Activated CD4-positive, alpha-beta T cell treated with anti-CD3 and anti-CD28 coated beads, Interleukin-2, amount 10 ng/mL, durations not matched to agents 7 days and 5 days (primary cell): ENCODE measurements around the gene ANTXRL. TPM values are rescaled to one million over a fixed set of nuclear protein-coding genes. Genes with fewer than 3 reads are reported as not detected.
A peak's percentile ranks its signal among the peaks of the same experiment; 100 is the strongest.
"Not testable (repeated sequence)": the region's sequence is repeated elsewhere in the genome, so short reads cannot be mapped to it uniquely, and the experiment has no call there.

Experiments
- CTCF ChIA-PET: fragments of 350-600 bp; sonication (Branson Sonifier 250); formaldehyde crosslinking; loops from one replicate; lab custom pipeline; 2021; ENCODE audit warnings: antibody characterized with exemption; lab: Charles Lee
- POLR2A ChIA-PET: fragments of 350-600 bp; sonication (Branson Sonifier 250); formaldehyde crosslinking; loops from one replicate; lab custom pipeline; 2021; ENCODE audit warnings: antibody characterized with exemption; lab: Charles Lee
- DNase-seq: peaks from one replicate; pipeline ENCODE4 v3.0.0-alpha.2; 2020
- H3K27ac Mint-ChIP-seq: one replicate; pipeline ENCODE4 v1.8.0; 2021; ENCODE audit warnings: mild to moderate bottlenecking, moderate library complexity, mixed read lengths
- H3K27me3 Mint-ChIP-seq: one replicate; pipeline ENCODE4 v1.8.0; 2021; ENCODE audit warnings: mixed read lengths
- H3K36me3 Mint-ChIP-seq: one replicate; pipeline ENCODE4 v1.8.0; 2021; ENCODE audit warnings: low read depth, mixed read lengths
- H3K4me1 Mint-ChIP-seq: one replicate; pipeline ENCODE4 v1.8.0; 2021; ENCODE audit warnings: mixed read lengths
- H3K4me3 Mint-ChIP-seq: one replicate; pipeline ENCODE4 v1.8.0; 2021; ENCODE audit warnings: mild to moderate bottlenecking, moderate library complexity, mixed read lengths
- H3K9me3 Mint-ChIP-seq: one replicate; pipeline ENCODE4 v1.8.0; 2021; ENCODE audit warnings: mixed read lengths
- total RNA-seq, 2 experiments: library from RNA; stranded (reverse); gene quantifications; one replicate each; pipeline ENCODE4 v1.2.3, GENCODE V29; 2021

Gene ANTXRL
- total RNA-seq, 2 experiments from 2014 or later, result 0.52 to 0.57 TPM

DNA sequence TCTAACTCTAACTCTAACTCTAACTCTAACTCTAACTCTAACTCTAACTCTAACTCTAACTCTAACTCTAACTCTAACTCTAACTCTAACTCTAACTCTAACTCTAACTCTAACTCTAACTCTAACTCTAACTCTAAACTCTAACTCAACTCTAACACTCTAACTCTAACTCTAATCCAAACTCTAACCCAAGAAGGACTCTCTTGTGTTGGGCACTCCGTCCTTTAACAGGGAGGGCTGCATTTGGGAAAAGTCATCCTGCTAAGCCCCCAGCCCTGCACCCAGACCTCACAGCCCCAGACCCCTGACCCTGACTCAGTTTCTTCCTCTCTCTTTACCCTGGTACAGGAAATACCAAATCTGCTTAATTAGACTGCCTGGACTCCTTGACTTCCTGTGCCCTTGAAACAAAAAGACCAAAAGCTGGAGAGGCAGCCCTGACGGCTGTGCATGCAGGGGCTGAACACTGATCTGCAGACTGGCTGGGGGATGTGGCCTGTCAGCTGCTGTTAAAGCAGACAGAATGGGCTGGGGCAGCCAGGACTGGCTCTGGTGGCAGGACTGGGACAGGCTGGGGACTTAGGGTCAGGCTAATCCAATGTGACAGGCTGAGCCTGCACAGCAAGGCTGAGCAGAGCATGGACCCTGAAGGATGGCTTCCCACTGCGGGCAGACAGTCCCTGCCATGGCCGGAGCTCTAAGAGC lies 14.8 kb upstream of the ANTXRL start:
- POLR2A ChIA-PET, H3K4me3 Mint-ChIP-seq: not testable (repeated sequence)

DNA sequence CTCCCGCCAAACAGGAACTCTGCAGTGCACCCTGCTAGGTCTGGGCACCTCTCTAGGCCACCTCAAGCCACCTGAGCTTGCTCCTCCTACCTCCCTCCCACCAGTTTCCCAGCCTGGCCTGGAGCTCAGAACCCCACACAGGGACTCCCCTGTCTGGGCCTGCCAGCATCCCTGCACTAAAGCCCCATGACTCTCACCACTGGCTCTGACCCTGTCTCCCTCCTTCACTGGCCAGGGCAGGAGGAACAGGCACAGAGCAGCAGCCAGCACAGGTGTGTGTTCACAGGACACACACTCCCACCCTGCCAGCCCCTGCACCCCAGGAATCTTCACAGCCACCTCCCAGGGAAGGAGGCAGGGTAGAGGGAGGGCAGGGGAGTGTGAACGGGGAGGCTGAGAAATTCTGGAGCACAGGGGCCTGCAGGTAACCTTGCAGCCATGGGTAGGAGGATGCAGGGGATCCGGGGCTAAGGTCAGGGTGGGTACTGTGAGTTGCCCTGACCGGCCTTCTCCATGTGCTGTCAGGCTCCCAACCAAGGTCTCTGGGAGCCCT lies 13.9 kb upstream of the ANTXRL start:
- POLR2A ChIA-PET, result no interaction called here
- Mint-ChIP-seq H3K27me3 (peaks cover 13% of the 10 kb centered on the region), H3K9me3 (no peaks in the 10 kb centered on the region), H3K4me1 (peaks cover 33% of the 10 kb centered on the region), H3K4me3 (no peak overlapping the region), H3K27ac (peak overlapping the region; percentile 90), H3K36me3 (peaks cover 1% of the 10 kb centered on the region)
- no peak for DNase-seq
- CTCF ChIA-PET, result no interaction called here

More for the DNA sequence above, 14.8 kb upstream of the ANTXRL start:
- Mint-ChIP-seq H3K27ac (peak overlapping the region; percentile 90), H3K27me3 (peaks cover 11% of the 10 kb centered on the region), H3K4me1 (peaks cover 33% of the 10 kb centered on the region)
- CTCF ChIA-PET, H3K36me3 Mint-ChIP-seq, H3K9me3 Mint-ChIP-seq: not testable (repeated sequence)
- peak; percentile 33 for DNase-seq

DNA sequence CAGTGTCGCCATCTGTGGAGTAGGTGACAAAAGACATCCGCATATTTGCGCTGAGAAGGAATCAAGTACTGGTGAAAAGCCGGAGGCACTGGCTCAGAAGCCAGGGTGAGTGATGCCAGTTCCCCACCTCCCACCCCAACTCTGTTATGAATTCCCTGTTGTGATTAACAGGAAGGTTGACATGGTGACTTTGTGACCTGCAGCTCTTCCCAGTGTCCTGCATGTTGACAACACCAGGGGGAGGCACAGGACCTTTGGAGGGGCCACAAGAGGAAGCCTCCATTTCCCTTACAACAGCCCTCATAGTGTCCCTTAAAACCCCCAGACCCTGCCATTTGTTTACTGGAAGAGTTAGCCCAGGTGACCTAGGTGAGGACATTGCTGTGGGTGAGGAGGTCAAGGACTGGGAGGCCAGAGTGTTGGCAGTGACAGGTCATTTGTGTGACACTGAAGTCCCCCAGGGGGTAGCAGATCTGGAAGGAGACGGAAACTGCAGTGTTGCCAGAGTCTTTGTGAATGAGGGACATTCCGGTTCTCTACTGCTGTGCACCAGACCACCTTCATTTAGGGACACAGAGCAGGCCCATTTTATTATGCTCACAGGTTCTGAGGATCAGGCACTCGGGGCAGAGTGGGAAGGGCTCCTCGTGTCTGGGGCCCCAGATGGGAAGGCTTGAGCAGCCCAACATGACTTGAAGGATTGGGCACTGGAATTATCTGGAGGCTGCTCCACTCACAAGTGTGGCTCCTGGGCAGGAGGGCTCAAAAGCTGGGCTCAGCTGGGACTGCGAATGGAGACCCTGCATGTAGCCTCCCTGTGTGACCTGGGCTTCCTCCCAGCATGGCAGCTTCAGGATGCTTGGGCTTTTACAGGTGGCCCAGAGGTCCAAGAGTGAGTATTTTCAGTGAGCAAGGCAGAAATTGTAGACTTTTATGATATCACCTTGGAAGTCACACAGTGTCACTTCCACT lies 13.0 kb upstream of the ANTXRL start:
- Mint-ChIP-seq H3K27me3 (peaks cover 13% of the 10 kb centered on the region), H3K9me3 (no peaks in the 10 kb centered on the region), H3K36me3 (peaks cover 1% of the 10 kb centered on the region), H3K27ac (peak overlapping the region; percentile 90), H3K4me3 (no peak overlapping the region), H3K4me1 (peaks cover 33% of the 10 kb centered on the region)
- CTCF ChIA-PET, result no interaction called here
- POLR2A ChIA-PET, result no interaction called here
- DNase-seq, result no peak

DNA sequence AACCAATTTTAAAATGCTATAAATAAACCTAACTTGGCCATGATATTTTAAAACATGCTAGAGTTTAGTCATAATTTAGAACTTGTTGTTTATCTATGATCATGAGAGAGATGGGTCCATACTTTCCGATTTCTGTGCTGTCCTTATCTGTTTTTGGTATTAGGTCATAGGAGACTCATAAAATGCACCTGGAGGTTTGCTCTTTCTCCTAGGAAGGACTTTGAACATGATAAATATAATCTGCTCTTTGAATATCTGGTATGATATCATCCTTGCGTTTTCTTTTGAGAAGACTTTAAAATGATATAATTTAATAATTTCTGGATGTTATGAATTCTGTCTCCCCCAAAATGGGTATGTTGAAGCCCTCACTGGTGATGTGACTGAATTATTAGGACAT lies 9.0 kb upstream of the ANTXRL start:
- H3K36me3 Mint-ChIP-seq, result no peaks in the 10 kb centered on the region
- H3K27ac Mint-ChIP-seq, result no peak overlapping the region
- DNase-seq, result no peak
- peaks cover 11% of the 10 kb centered on the region for H3K4me1 Mint-ChIP-seq
- no peaks in the 10 kb centered on the region for H3K9me3 Mint-ChIP-seq
- ChIA-PET POLR2A (no interaction called here), CTCF (no interaction called here)
- H3K27me3 Mint-ChIP-seq, result peaks cover 37% of the 10 kb centered on the region
- no peak overlapping the region for H3K4me3 Mint-ChIP-seq

DNA sequence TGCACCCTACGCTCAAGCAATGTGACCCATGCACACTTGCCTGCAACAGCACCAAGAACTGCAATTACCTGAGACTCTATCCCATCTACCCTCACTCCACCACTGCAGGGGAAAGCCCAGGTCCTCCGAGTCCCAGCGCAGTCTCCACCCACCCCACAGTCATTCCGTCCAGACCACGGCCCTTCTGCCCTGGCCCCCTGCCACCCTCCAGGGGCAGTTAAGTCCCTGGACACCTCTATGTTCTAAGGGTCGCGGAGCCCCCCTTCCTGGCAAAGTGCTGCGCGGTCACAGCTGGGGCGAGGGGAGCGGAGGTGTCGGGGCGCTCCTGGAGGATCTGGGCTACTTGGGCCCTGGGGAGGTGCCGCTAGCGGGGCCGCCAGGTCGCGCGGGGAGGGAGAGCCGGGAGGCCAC lies 4.4 kb upstream of the ANTXRL start:
- not testable (repeated sequence) for H3K9me3 Mint-ChIP-seq, H3K36me3 Mint-ChIP-seq, H3K27ac Mint-ChIP-seq, DNase-seq
- peaks cover 33% of the 10 kb centered on the region for H3K4me1 Mint-ChIP-seq
- peaks cover 29% of the 10 kb centered on the region for H3K27me3 Mint-ChIP-seq
- ChIA-PET POLR2A (interaction anchor here (1.0 kb wide), 1 partner anchor 1098 kb away, joined by 4 read pairs; no protein-coding TSS in a partner anchor), CTCF (interaction anchor here (0.6 to 1.4 kb wide), 6 partner anchors 9 to 176 kb away, joined by 3 to 7 read pairs (median 4); no protein-coding TSS in a partner anchor)
- H3K4me3 Mint-ChIP-seq, result peak overlapping the region; percentile 69

DNA sequence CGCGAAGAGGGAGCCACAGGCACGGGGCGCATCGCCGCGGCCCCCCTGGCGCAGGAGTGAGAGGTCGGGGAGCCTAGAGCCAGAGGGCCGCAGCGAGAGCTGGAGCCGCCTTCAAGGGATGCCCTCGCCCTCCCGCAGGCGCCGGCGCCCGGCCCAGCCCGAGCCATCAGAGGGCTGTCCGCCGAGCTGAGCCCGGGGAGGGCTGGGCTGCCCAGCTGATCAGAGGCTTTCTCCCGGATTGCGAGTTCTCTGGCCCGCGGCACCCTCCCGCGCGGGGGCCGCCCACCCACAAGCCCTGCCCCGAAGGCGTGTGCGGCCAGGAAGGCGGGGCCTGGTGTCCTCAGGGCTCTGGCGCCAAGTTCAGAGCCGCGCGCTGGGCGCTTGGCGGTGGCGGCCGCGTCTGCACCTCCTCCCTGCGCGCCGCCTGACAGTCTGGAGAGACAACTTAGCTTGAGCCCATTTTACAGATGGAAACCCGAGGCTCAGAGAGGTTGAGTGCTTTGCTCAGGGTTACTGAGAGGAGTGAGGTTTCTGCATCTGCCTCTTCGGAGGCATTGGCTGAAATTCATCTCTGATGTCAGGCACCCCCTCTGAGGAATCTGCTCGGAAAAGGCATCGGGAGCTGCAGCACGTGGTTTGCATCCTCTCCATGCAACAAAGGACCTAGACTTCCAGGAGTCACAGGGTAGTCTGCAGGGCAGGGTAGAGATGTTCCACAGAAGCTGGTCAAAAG lies 3.8 kb upstream of the ANTXRL start:
- Mint-ChIP-seq H3K27ac (no peak overlapping the region), H3K9me3 (no peaks in the 10 kb centered on the region), H3K4me1 (peaks cover 33% of the 10 kb centered on the region), H3K36me3 (no peaks in the 10 kb centered on the region), H3K4me3 (peak overlapping the region; percentile 86), H3K27me3 (peaks cover 29% of the 10 kb centered on the region)
- ChIA-PET POLR2A (interaction anchor here (1.0 to 1.5 kb wide), 2 partner anchors 14 to 1098 kb away, joined by 4 read pairs; no protein-coding TSS in a partner anchor), CTCF (interaction anchor here (0.6 to 1.4 kb wide), 6 partner anchors 8 to 177 kb away, joined by 3 to 7 read pairs (median 4); no protein-coding TSS in a partner anchor)
- DNase-seq, result peak; percentile 72

DNA sequence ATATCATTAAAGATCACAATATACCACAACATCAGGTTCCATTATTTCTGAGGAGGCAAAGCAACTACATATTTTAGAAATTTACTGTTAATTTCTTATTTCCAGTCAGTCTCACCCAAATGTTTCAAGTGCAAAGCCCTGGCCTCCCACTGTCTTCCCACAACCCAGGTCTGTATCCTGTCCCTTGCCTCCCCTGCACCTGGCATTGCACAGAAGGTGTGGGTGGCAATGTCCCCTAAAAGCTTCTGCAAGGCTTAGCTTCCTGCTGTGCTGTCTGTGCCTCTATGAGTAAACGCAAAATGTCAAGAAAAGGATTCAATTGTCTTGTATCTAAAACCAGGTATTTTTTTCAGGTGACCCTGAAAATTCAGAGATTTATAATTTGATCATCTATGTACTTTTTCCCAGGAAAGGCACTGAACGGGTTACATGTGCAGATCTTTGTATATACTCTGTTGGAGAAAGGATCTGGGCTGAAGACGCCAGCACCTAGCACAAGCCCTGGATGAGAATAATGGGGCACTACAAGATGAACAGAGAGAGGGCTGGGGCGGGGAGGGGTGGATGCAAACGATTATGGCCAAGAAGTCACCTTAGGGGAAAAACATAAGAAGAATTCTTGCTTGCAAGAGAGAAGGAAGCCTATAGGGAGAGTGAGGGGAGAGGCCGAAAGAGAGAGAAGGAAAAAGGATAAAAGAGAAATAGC lies 3.1 kb upstream of the ANTXRL start:
- ChIA-PET CTCF (interaction anchor here (1.4 kb wide), 1 partner anchor 8 kb away, joined by 4 read pairs; no protein-coding TSS in a partner anchor), POLR2A (interaction anchor here (0.6 to 1.5 kb wide), 2 partner anchors 15 to 90 kb away, joined by 3 to 4 read pairs; no protein-coding TSS in a partner anchor)
- Mint-ChIP-seq H3K27ac (peak overlapping the region; percentile 89), H3K9me3 (no peaks in the 10 kb centered on the region), H3K27me3 (peaks cover 29% of the 10 kb centered on the region), H3K36me3 (no peaks in the 10 kb centered on the region), H3K4me1 (peaks cover 33% of the 10 kb centered on the region), H3K4me3 (peak overlapping the region; percentile 86)
- no peak for DNase-seq

DNA sequence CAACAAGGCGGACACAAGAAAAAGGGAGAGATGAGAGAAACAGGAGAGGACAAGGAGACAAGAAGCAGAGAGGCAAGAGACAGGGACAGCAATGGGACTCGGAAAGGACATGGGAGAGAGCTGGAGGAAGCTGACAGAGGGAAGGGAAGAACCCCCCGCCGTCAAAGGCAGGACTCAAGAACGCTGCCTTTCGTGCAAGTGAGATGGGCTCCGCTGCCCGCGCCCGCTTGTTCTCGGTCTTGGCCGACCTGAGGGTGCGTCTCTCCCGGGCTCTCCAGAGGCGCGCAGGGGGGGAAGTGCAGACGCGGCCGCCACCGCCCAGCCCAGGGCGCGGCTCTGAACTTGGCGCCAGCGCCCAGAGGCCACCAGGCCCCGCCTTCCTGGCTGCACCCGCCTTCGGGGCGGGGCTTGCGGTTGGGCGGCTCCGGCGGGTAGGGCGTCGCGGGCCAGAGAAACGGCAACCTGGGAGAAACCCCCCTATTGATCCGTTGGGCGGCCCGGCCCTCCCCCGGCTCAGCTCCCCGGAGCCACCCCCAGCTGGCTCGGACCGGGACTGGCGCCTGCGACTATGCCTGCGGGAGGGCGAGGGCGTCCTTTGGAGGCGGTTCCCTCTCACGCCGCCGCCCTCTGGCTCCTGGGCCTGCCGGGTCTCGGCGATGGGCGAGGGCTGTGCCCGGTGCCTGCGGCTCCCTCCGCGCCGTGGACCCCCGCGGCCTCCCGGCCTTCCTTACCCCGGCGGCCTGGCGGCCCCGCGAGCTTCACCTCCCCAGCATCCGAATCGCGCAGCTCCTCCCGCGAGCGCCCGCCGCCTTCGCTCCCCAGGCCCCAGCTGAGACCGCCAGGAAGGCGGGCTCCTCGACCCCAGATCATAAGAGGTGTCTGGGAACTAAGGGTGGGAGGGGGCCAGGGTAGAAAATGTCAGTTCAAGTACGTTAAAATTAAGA lies 2.2 kb upstream of the ANTXRL start:
- peak; percentile 81 for DNase-seq
- ChIA-PET CTCF (no interaction called here), POLR2A (interaction anchor here (0.6 to 1.5 kb wide), 3 partner anchors 15 to 91 kb away, joined by 3 to 4 read pairs (median 4); no protein-coding TSS in a partner anchor)
- Mint-ChIP-seq H3K36me3 (no peaks in the 10 kb centered on the region), H3K9me3 (no peaks in the 10 kb centered on the region), H3K27me3 (peaks cover 28% of the 10 kb centered on the region), H3K4me3 (peak overlapping the region; percentile 86), H3K27ac (peak overlapping the region; percentile 90), H3K4me1 (peaks cover 33% of the 10 kb centered on the region)

DNA sequence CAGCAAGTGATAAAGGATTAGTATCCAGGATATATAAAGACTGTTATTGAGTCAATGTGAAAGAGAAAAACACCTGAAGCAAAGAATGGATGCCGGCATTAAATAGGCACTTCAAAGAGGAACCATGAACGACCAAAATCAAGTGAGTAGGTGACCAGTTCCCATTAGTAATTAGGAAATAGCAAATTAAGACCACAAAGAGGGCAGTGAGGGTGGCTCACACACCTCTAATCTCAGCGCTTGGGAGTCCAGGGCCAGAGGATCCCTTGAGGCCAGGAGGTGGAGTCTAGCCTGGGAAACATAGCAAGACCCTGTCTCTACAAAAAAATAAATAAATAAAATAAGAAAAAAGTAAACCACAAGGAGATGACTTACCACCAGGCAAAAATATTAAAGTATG lies 1.5 kb upstream of the ANTXRL start:
- no peaks in the 10 kb centered on the region for H3K9me3 Mint-ChIP-seq
- peaks cover 22% of the 10 kb centered on the region for H3K27me3 Mint-ChIP-seq
- H3K27ac Mint-ChIP-seq, result peak overlapping the region; percentile 90
- H3K4me1 Mint-ChIP-seq, result peaks cover 33% of the 10 kb centered on the region
- H3K36me3 Mint-ChIP-seq, result no peaks in the 10 kb centered on the region
- ChIA-PET POLR2A (interaction anchor here (0.7 kb wide), 1 partner anchor 24 kb away, joined by 4 read pairs; no protein-coding TSS in a partner anchor), CTCF (no interaction called here)
- peak overlapping the region; percentile 76 for H3K4me3 Mint-ChIP-seq
- no peak for DNase-seq

DNA sequence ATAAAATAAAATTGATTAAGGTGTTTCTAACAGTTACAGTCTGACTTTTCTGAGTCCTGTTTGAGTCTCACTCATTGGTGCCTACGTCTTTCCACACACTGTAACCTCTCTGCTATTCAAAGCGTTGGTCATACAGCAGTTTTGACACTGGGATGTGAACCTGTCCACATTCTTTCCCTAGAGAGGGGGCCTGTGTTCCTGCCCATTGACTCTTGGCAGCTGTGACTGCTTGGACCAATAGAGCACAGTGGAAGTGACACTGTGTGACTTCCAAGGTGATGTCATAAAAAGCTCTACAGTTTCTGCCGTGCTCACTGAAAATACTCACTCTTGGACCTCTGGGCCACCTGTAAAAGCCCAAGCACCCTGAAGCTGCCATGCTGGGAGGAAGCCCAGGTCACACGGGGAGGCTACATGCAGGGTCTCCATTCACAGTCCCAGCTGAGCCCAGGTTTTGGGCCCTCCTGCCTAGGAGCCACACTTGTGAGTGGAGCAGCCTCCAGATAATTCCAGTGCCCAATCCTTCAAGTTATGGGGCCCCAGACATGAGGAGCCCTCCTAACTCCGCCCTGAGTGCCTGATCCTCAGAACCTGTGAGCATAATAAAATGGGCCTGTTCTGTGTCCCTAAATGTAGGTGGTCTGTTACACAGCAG lies 704 bp upstream of the ANTXRL start:
- Mint-ChIP-seq H3K27me3 (peaks cover 24% of the 10 kb centered on the region), H3K27ac (no peak overlapping the region), H3K4me1 (peaks cover 33% of the 10 kb centered on the region), H3K36me3 (no peaks in the 10 kb centered on the region), H3K4me3 (no peak overlapping the region), H3K9me3 (no peaks in the 10 kb centered on the region)
- ChIA-PET CTCF (interaction anchor here (0.6 to 1.1 kb wide), 2 partner anchors 20 to 1105 kb away, joined by 3 to 4 read pairs; no protein-coding TSS in a partner anchor), POLR2A (no interaction called here)
- no peak for DNase-seq
